ENCODE data around the gene CRTAC1. TPM values are rescaled to one million over a fixed set of nuclear protein-coding genes. Genes with fewer than 3 reads are reported as not detected.

CRTAC1 gene
- polyA plus RNA-seq, 4 donors: 4.4 to 52.9 (median 31.3) TPM

GRCh38 chr10:97903128-97904017 is 127.0 kb downstream of the CRTAC1 start:
- DNase-seq (ENCODE audit: low read depth in 4 of 4, low spot score in 3 of 4): no peak

GRCh38 chr10:97901381-97901780 is 129.0 kb downstream of the CRTAC1 start:
- no peak for DNase-seq (ENCODE audit: low read depth in 4 of 4, low spot score in 3 of 4)

- DNase-seq (ENCODE audit: low read depth in 4 of 4, low spot score in 3 of 4): no peak
Measured at GRCh38 chr10:97898429-97898828, 132.0 kb downstream of the CRTAC1 start.

- no peak for DNase-seq (ENCODE audit: low read depth in 4 of 4, low spot score in 3 of 4)
Measured at GRCh38 chr10:97896756-97897358, 133.6 kb downstream of the CRTAC1 start.

- DNase-seq (ENCODE audit: low read depth in 4 of 4, low spot score in 3 of 4): no peak
Measured at GRCh38 chr10:97895915-97896314, 134.5 kb downstream of the CRTAC1 start.

GRCh38 chr10:97895084-97895483 is 135.3 kb downstream of the CRTAC1 start:
- no peak for DNase-seq (ENCODE audit: low read depth in 4 of 4, low spot score in 3 of 4)

GRCh38 chr10:97894092-97894491 is 136.3 kb downstream of the CRTAC1 start:
- no peak for DNase-seq (ENCODE audit: low read depth in 4 of 4, low spot score in 3 of 4)

GRCh38 chr10:97892939-97893338 is 137.5 kb downstream of the CRTAC1 start:
- DNase-seq (ENCODE audit: low read depth in 4 of 4, low spot score in 3 of 4): no peak

- no peak for DNase-seq (ENCODE audit: low read depth in 4 of 4, low spot score in 3 of 4)
Measured at GRCh38 chr10:97892506-97892905, 137.9 kb downstream of the CRTAC1 start.

GRCh38 chr10:97891497-97892167 is 138.8 kb downstream of the CRTAC1 start:
- DNase-seq (ENCODE audit: low read depth in 4 of 4, low spot score in 3 of 4): no peak

- peak in 3 of 4 donors; percentile 36 to 63 (median 46) for DNase-seq (ENCODE audit: low read depth in 4 of 4, low spot score in 3 of 4)
Measured at GRCh38 chr10:97889461-97890265, 140.8 kb downstream of the CRTAC1 start.

- DNase-seq (ENCODE audit: low read depth in 4 of 4, low spot score in 3 of 4): no peak
Measured at GRCh38 chr10:97888641-97889262, 141.7 kb downstream of the CRTAC1 start.

GRCh38 chr10:97888134-97888533 is 142.3 kb downstream of the CRTAC1 start:
- DNase-seq (ENCODE audit: low read depth in 4 of 4, low spot score in 3 of 4): no peak

GRCh38 chr10:97887399-97887798 is 143.0 kb downstream of the CRTAC1 start:
- no peak for DNase-seq (ENCODE audit: low read depth in 4 of 4, low spot score in 3 of 4)

GRCh38 chr10:97886286-97886685 is 144.1 kb downstream of the CRTAC1 start:
- no peak for DNase-seq (ENCODE audit: low read depth in 4 of 4, low spot score in 3 of 4)

GRCh38 chr10:97883092-97883485 is 147.3 kb downstream of the CRTAC1 start:
- DNase-seq (ENCODE audit: low read depth in 4 of 4, low spot score in 3 of 4): no peak

- DNase-seq (ENCODE audit: low read depth in 4 of 4, low spot score in 3 of 4): no peak
Measured at GRCh38 chr10:97882142-97883091, 148.0 kb downstream of the CRTAC1 start.

- DNase-seq (ENCODE audit: low read depth in 4 of 4, low spot score in 3 of 4): no peak
Measured at GRCh38 chr10:97880109-97880508, 150.3 kb downstream of the CRTAC1 start.

- DNase-seq (ENCODE audit: low read depth in 4 of 4, low spot score in 3 of 4): no peak
Measured at GRCh38 chr10:97879241-97879640, 151.2 kb downstream of the CRTAC1 start.
